DOHH2 (cell line): Measurements from ENCODE around the gene CIDEA.

Experiments
- H3F3A ChIP-seq: fragments of 200-600 bp; sonication (generic), shearing (Covaris generic); 2 replicates; pipeline ENCODE4 v1.6.0; 2016; ENCODE audit warnings: antibody characterized with exemption, mild to moderate bottlenecking; ENCODE audit not compliant: control insufficient read depth, insufficient read depth
- H3K27ac ChIP-seq: fragments of 200-600 bp; sonication (generic); 2 replicates; pipeline ENCODE4 v1.5.1; 2014; ENCODE audit warnings: low read depth, mild to moderate bottlenecking, low read length, moderate library complexity
- H3K27me3 ChIP-seq: fragments of 200-600 bp; sonication (generic); 2 replicates; pipeline ENCODE4 v1.6.1; 2014; ENCODE audit warnings: mild to moderate bottlenecking, low read length, mixed read lengths; ENCODE audit not compliant: control insufficient read depth
- H3K36me3 ChIP-seq: fragments of 200-600 bp; sonication (generic); 2 replicates; pipeline ENCODE4 v1.6.1; 2014; ENCODE audit warnings: mild to moderate bottlenecking, low read length, moderate library complexity, mixed read lengths; ENCODE audit not compliant: control insufficient read depth
- H3K4me1 ChIP-seq: fragments of 200-600 bp; sonication (generic); 2 replicates; pipeline ENCODE4 v1.6.1; 2014; ENCODE audit warnings: mild to moderate bottlenecking, low read length, mixed read lengths; ENCODE audit not compliant: control insufficient read depth
- H3K4me2 ChIP-seq: fragments of 200-600 bp; sonication (generic); 2 replicates; pipeline ENCODE4 v1.6.0; 2014; ENCODE audit warnings: mild to moderate bottlenecking, low read length, moderate library complexity
- H3K4me3 ChIP-seq: fragments of 200-600 bp; sonication (generic); 2 replicates; pipeline ENCODE4 v1.5.1; 2014; ENCODE audit warnings: mild to moderate bottlenecking, low read length, mixed read lengths
- H3K79me2 ChIP-seq: fragments of 200-600 bp; sonication (generic); 2 replicates; pipeline ENCODE4 v1.6.1; 2014; ENCODE audit warnings: mild to moderate bottlenecking, low read length, mixed read lengths; ENCODE audit not compliant: control insufficient read depth
- H3K9me2 ChIP-seq: fragments of 200-600 bp; sonication (generic); replicated peaks from 2 replicates; pipeline ENCODE4 v1.6.1; 2014; ENCODE audit warnings: mild to moderate bottlenecking, low read length, mixed read lengths; ENCODE audit not compliant: control insufficient read depth
- H3K9me3 ChIP-seq: fragments of 200-600 bp; sonication (generic); 2 replicates; pipeline ENCODE4 v1.6.1; 2014; ENCODE audit warnings: antibody characterized with exemption, low read length, mixed read lengths; ENCODE audit not compliant: control insufficient read depth, insufficient read depth
- H4K20me1 ChIP-seq: fragments of 200-600 bp; sonication (generic); 2 replicates; pipeline ENCODE4 v1.6.0; 2014; ENCODE audit warnings: low read depth, mild to moderate bottlenecking, antibody characterized with exemption, low read length, moderate library complexity; ENCODE audit not compliant: control insufficient read depth, insufficient read depth
- EZH2phosphoT487 ChIP-seq: fragments of 200-600 bp; sonication (generic); IDR thresholded peaks from 2 replicates; pipeline ENCODE4 v1.6.1; 2017; ENCODE audit warnings: borderline replicate concordance, mild to moderate bottlenecking, antibody characterized with exemption, low read length, moderate library complexity, mixed read lengths
- TF ChIP-seq, protein P1 (sequence below): fragments of 200-600 bp; sonication (generic); IDR thresholded peaks from one replicate; pipeline ENCODE4 v1.5.1; 2014; ENCODE audit warnings: antibody characterized with exemption, mild to moderate bottlenecking, low read depth, low read length; ENCODE audit not compliant: poor library complexity, severe bottlenecking

Gene CIDEA

DNA sequence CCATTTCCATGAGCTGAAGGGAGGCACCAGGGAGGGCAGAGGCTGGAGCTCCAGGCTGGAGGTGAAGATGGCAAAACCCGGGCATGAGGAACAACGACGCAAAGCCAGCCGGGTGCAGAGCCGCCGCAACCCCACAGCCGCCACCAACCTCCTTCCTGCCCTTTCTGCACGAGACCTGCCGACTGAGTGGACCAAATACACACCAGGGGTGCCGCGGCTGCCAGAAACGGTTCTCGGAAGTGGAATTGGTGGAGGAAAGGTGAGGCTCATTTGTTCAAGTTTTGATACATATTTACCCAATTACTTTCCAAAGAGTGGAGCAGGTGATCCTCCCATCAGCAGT, 8.4 kb upstream of the CIDEA start:
- Histone ChIP-seq H3K9me2 (no peaks in the 10 kb centered on the region), H4K20me1 (no peaks in the 10 kb centered on the region), H3K27me3 (no peaks in the 10 kb centered on the region), H3K9me3 (no peaks in the 10 kb centered on the region), H3K27ac (no peak overlapping the region), H3K79me2 (no peaks in the 10 kb centered on the region), H3K4me3 (no peak overlapping the region), H3K4me1 (no peaks in the 10 kb centered on the region), H3K36me3 (no peaks in the 10 kb centered on the region), H3F3A (no peaks in the 10 kb centered on the region), H3K4me2 (no peak overlapping the region)
- TF ChIP-seq EZH2phosphoT487 = no peak
- TF ChIP-seq, protein P1, sequence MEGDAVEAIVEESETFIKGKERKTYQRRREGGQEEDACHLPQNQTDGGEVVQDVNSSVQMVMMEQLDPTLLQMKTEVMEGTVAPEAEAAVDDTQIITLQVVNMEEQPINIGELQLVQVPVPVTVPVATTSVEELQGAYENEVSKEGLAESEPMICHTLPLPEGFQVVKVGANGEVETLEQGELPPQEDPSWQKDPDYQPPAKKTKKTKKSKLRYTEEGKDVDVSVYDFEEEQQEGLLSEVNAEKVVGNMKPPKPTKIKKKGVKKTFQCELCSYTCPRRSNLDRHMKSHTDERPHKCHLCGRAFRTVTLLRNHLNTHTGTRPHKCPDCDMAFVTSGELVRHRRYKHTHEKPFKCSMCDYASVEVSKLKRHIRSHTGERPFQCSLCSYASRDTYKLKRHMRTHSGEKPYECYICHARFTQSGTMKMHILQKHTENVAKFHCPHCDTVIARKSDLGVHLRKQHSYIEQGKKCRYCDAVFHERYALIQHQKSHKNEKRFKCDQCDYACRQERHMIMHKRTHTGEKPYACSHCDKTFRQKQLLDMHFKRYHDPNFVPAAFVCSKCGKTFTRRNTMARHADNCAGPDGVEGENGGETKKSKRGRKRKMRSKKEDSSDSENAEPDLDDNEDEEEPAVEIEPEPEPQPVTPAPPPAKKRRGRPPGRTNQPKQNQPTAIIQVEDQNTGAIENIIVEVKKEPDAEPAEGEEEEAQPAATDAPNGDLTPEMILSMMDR = no peak

DNA sequence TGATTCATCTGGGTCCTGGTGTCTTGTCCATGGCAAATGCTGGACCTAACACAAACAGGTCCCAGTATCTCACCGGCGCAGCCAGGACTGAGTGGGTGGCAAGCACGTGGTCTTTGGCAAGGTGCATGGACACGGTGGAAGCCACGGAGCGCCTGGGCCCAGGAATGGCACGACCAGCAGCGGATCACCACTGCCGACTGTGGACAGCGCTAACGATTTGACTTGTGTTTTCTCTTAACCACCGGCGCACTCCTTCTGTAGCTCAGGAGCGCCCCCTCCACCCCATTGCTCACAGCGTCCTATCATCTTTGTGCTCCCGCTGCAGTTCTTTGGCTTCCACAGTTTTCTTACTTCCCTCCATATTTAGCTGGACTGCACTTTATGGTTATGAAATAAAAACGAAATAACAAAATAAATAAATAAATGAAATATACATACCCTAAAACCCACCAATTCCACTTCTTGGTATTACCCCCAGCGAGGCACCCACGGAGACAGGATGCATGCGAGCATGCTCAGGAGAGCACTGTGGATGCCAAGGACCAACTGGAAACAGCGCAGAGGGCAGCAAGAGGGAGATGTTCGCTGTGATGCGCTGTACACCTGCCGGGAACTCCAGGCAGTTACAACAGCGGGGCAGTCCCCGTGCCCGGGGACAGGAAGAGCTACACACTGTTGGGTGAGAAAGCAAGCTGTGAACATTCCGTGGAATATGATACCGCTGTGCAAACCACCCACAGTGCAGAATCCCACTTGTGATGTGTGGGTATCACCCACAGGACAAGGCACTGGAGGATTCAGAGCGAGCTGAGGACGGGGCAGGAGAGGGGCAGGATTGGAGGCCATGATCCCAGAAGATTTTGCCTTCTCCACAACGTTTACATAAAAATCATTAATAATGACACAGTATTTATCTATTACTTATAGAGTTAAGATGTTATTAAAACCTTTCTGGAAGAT, 7.0 kb upstream of the CIDEA start:
- no peaks in the 10 kb centered on the region for H4K20me1 ChIP-seq
- no peak overlapping the region for H3K27ac ChIP-seq
- no peak for TF ChIP-seq EZH2phosphoT487
- TF ChIP-seq, protein P1 = peak; percentile 39
- no peaks in the 10 kb centered on the region for H3K36me3 ChIP-seq
- H3K9me3 ChIP-seq = no peaks in the 10 kb centered on the region
- no peaks in the 10 kb centered on the region for H3F3A ChIP-seq
- H3K4me2 ChIP-seq = no peak overlapping the region
- no peak overlapping the region for H3K4me3 ChIP-seq
- no peaks in the 10 kb centered on the region for H3K4me1 ChIP-seq
- H3K9me2 ChIP-seq = no peaks in the 10 kb centered on the region
- no peaks in the 10 kb centered on the region for H3K27me3 ChIP-seq
- H3K79me2 ChIP-seq = no peaks in the 10 kb centered on the region

DNA sequence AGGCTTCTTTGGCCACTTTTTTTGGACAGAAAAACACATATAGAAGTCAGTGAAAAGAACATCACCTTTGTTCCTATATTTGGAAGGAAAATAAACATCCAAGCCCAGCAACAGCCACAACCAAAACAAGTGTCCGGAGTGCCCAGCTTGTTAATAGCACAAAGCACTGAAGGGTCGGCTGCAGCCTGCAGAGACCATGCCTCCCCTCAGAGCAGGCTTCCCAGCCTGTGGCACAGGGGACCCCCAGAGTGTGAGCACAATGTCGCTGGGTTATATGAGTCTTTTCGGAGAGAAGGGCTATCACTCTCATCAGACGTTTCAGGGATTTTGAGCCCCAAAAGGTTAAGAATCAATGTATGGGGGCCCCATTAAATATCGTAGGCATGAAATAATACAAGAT, 6.2 kb upstream of the CIDEA start:
- no peaks in the 10 kb centered on the region for H3K9me3 ChIP-seq
- H3K79me2 ChIP-seq = no peaks in the 10 kb centered on the region
- no peak overlapping the region for H3K27ac ChIP-seq
- no peaks in the 10 kb centered on the region for H3K9me2 ChIP-seq
- no peak for TF ChIP-seq EZH2phosphoT487
- TF ChIP-seq, protein P1 = no peak
- no peaks in the 10 kb centered on the region for H3K36me3 ChIP-seq
- no peak overlapping the region for H3K4me2 ChIP-seq
- no peaks in the 10 kb centered on the region for H4K20me1 ChIP-seq
- no peak overlapping the region for H3K4me3 ChIP-seq
- H3K27me3 ChIP-seq = peaks cover 1% of the 10 kb centered on the region; the same call in 1 of the 2 replicates
- H3K4me1 ChIP-seq = no peaks in the 10 kb centered on the region
- no peaks in the 10 kb centered on the region for H3F3A ChIP-seq
